ENCODE data around the gene INF2. TPM values are rescaled to one million over a fixed set of nuclear protein-coding genes. Genes with fewer than 3 reads are reported as not detected.
A peak's percentile ranks its signal among the peaks of the same experiment; 100 is the strongest.

The INF2 gene
- total RNA-seq, 3 donors from 2014 or later, result 132 to 216 (median 176) TPM

DNA sequence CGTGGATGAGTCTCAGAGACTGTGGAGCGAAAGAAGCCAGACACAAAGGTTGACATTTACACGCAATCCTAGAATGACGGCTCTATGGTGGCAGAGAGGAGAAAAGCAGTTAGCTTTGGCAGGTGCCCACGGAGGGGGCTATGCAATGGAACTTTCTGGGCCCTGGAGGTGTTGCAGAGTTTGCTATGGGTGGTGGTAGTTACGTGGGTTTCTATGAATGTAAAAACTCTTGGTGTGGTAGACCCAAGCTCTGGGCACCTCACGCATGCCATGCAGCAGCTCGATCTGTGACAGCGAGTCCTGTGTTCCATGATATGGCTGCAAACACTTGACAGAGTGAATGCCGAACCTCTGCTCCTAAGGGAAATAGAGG, 5.0 kb upstream of the INF2 start:
- intact Hi-C loops (cut with DNase I, micrococcal nuclease), result no loop called here
- H3K4me1 ChIP-seq (ENCODE audit: low read depth), result peaks cover 58% of the 10 kb centered on the region
- no peaks in the 10 kb centered on the region for H3K9me3 ChIP-seq
- DNase-seq (no peak), ATAC-seq (no peak)
- no peaks in the 10 kb centered on the region for H3K36me3 ChIP-seq (ENCODE audit: low read depth)
- TF ChIP-seq CTCF (IDR thresholded peaks at IDR 0.05), result no peak
- H3K4me3 ChIP-seq, result no peak overlapping the region

DNA sequence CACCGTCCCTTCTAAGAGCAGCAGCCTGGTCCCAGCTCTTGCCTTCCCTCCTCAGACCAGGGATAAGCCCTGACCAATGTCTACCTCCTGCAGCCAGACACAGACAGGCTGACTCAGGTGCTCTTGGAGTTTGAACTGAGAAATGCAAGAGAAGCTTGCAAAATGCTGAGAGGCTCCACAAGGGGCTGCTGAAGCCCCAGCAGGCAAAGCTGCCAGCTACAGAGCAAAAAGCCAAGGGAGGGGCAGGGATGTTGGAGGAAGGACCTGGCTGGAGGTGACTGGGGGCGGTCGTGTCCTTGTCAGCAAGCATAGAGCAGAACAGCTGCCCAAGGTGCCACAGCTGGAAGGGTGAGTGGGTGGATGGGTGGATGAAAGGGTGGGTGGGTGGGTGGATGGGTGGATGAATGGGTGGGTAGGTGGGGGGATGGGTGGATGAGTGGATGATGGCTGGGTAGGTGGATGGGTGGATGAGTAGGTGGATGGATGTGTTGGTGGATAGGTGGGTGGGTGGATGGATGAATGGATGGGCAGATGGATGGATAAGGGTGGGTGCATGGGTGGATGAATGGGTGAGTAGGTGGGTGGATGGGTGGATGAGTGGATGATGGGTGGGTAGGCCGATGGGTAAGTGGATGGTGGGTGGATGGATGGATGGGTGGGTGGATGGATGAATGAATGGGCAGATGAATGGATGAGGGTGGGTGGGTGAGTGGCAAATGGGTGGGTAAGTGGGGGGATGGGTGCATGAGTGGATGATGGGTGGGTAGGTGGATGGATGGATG, 4.0 kb upstream of the INF2 start:
- Histone ChIP-seq H3K36me3 (ENCODE audit: low read depth) (no peaks in the 10 kb centered on the region), H3K9me3 (no peaks in the 10 kb centered on the region), H3K4me1 (ENCODE audit: low read depth) (peaks cover 50% of the 10 kb centered on the region), H3K4me3 (no peak overlapping the region)
- peak in 1 of 3 donors; percentile 4 for DNase-seq
- no peak for TF ChIP-seq CTCF (IDR thresholded peaks at IDR 0.05)
- intact Hi-C loops (cut with DNase I, micrococcal nuclease), result no loop called here
- no peak for ATAC-seq

DNA sequence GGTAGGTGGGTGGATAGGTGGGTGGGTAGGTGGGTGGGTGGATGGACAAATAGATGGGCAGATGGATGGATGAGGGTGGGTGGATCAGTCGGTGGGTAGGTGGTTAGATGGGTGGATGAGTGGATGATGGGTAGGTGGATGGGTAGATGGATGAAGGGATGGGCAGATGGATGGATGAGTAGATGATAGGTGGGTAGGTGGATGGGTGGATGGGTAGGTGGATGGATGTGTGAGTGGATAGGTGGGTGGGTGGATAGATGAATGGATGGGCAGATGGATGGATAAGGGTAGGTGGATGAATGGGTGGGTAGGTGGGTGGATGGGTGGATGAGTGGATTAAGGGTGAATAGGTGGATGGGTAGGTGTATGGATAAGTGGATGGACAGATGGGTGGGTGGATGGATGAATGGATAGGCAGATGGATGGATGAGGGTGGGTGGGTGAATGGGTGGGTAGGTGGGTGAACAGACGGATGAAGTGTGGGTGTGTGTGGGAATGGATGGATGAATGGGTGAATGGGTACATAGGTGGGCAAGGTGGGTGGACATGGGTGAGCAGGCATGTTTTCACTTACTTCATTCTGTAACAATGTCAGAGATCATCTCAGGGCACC, 3.3 kb upstream of the INF2 start:
- no peak for ATAC-seq
- H3K36me3 ChIP-seq (ENCODE audit: low read depth), result no peaks in the 10 kb centered on the region
- H3K4me1 ChIP-seq (ENCODE audit: low read depth), result peaks cover 50% of the 10 kb centered on the region
- no peak for TF ChIP-seq CTCF (IDR thresholded peaks at IDR 0.05)
- intact Hi-C loops (cut with DNase I, micrococcal nuclease), result no loop called here
- no peaks in the 10 kb centered on the region for H3K9me3 ChIP-seq
- no peak for DNase-seq
- H3K4me3 ChIP-seq, result no peak overlapping the region

GRCh38 chr14:104686624-104687517, 2.5 kb upstream of the INF2 start:
- no peak for TF ChIP-seq CTCF (IDR thresholded peaks at IDR 0.05)
- intact Hi-C loops (cut with DNase I, micrococcal nuclease), result no loop called here
- peaks cover 50% of the 10 kb centered on the region for H3K4me1 ChIP-seq (ENCODE audit: low read depth)
- no peak overlapping the region for H3K4me3 ChIP-seq
- no peaks in the 10 kb centered on the region for H3K36me3 ChIP-seq (ENCODE audit: low read depth)
- H3K9me3 ChIP-seq, result no peaks in the 10 kb centered on the region
- ATAC-seq, result peak; percentile 2
- DNase-seq, result peak; percentile 56 to 79 (median 73)

GRCh38 chr14:104687601-104688504, 1.6 kb upstream of the INF2 start:
- intact Hi-C loops (cut with DNase I, micrococcal nuclease), result no loop called here
- no peaks in the 10 kb centered on the region for H3K36me3 ChIP-seq (ENCODE audit: low read depth)
- H3K9me3 ChIP-seq, result no peaks in the 10 kb centered on the region
- ATAC-seq, result peak; percentile 79
- DNase-seq, result peak; percentile 93 to 95 (median 95)
- TF ChIP-seq CTCF (IDR thresholded peaks at IDR 0.05), result no peak
- peaks cover 49% of the 10 kb centered on the region for H3K4me1 ChIP-seq (ENCODE audit: low read depth)
- H3K4me3 ChIP-seq, result no peak overlapping the region
